ENCODE data around the gene SRGAP1.
"Not testable (repeated sequence)": the region's sequence is repeated elsewhere in the genome, so short reads cannot be mapped to it uniquely, and the experiment has no call there.

The SRGAP1 gene

GRCh38 chr12:64180951-64181350 is 336.5 kb downstream of the SRGAP1 start:
- no peak for DNase-seq

GRCh38 chr12:64181430-64182291 is 337.2 kb downstream of the SRGAP1 start:
- DNase-seq = no peak

GRCh38 chr12:64184216-64184615 is 339.7 kb downstream of the SRGAP1 start:
- no peak for DNase-seq

GRCh38 chr12:64186789-64187188 is 342.3 kb downstream of the SRGAP1 start:
- DNase-seq = peak; percentile 72

- DNase-seq = no peak
These were observed 342.9 kb downstream of the SRGAP1 start for GRCh38 chr12:64187370-64187769.

- DNase-seq = no peak
These were observed 343.3 kb downstream of the SRGAP1 start for GRCh38 chr12:64187794-64188193.

GRCh38 chr12:64189530-64189929 is 345.0 kb downstream of the SRGAP1 start:
- no peak for DNase-seq

GRCh38 chr12:64190140-64190539 is 345.6 kb downstream of the SRGAP1 start:
- DNase-seq = no peak

- DNase-seq = peak; percentile 39
These were observed 348.3 kb downstream of the SRGAP1 start for GRCh38 chr12:64192644-64193444.

GRCh38 chr12:64193931-64194330 is 349.4 kb downstream of the SRGAP1 start:
- no peak for DNase-seq

GRCh38 chr12:64194333-64195149 is 350.0 kb downstream of the SRGAP1 start:
- DNase-seq = no peak

GRCh38 chr12:64195841-64196240 is 351.3 kb downstream of the SRGAP1 start:
- not testable (repeated sequence) for DNase-seq

GRCh38 chr12:64203036-64203435 is 358.5 kb downstream of the SRGAP1 start:
- peak; percentile 15 for DNase-seq

- no peak for DNase-seq
These were observed 359.3 kb downstream of the SRGAP1 start for GRCh38 chr12:64203775-64204174.

GRCh38 chr12:64205542-64205941 is 361.0 kb downstream of the SRGAP1 start:
- DNase-seq = no peak

GRCh38 chr12:64207453-64207852 is 363.0 kb downstream of the SRGAP1 start:
- DNase-seq = no peak
